GM12892 (cell line): ENCODE measurements around the gene RAB28.
"Not testable (repeated sequence)": the region's sequence is repeated elsewhere in the genome, so short reads cannot be mapped to it uniquely, and the experiment has no call there.

ENCODE experiments used
- DNase-seq: peaks from one replicate; pipeline ENCODE4 v3.0.0; 2011; ENCODE audit not compliant: insufficient read length
- FAIRE-seq: peaks from 2 replicates; lab custom pipeline; 2011; peaks lifted over from hg19 to GRCh38; lab: Jason Lieb, UNC
- POLR2A ChIP-seq: IDR thresholded peaks from 2 replicates; pipeline ENCODE4 v1.6.1; 2011; ENCODE audit warnings: low read depth, low read length, control low read depth
- POLR2AphosphoS5 ChIP-seq: IDR thresholded peaks from 2 replicates; pipeline ENCODE4 v1.6.1; 2011; ENCODE audit warnings: low read depth, low read length, control low read depth
- TAF1 ChIP-seq: IDR thresholded peaks from 2 replicates; pipeline ENCODE4 v1.6.1; 2011; ENCODE audit warnings: low read depth, mild to moderate bottlenecking, control low read depth, low read length, borderline replicate concordance

RAB28 gene

DNA sequence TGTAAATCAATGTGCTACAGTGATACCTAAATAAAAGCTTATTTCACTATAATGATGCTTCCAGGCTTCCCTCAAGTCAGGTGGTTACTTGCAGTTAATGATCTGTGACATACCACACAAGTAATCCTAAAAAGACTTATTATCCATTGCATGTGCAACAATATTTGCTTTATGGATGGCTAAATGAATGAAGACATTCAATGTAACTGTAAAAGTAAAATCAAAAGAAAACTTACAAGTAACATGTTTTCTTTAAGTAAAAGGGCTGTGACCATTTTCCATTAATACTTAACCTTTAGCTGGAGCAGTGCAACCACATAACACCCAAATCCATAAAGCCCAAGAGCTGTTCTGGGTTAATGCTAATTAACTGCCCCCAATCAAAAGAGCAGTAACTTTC, 42.6 kb downstream of the RAB28 start:
- DNase-seq (no peak), FAIRE-seq (no peak)
- no peak for TF ChIP-seq TAF1
- TF ChIP-seq POLR2AphosphoS5 = no peak
- no peak for TF ChIP-seq POLR2A

DNA sequence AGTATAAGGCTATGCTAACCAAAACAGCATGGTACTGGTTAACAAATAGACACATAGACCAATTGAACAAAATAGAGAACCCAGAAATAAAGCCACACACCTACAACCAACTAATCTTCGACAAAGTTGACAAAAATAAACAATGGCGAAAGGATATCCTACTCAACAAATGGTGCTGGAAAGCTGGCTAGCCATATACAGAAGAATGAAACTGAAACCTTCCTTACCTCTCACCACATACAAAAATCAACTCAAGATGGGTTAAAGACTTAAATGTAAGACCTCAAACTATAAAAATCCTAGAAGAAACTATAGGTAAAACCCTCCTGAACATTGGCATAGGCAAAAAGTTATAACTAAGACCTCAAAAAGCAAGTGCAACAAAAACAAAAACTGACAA, 47.2 kb downstream of the RAB28 start:
- no peak for TF ChIP-seq POLR2A
- no peak for TF ChIP-seq POLR2AphosphoS5
- no peak for TF ChIP-seq TAF1
- FAIRE-seq = no peak

DNA sequence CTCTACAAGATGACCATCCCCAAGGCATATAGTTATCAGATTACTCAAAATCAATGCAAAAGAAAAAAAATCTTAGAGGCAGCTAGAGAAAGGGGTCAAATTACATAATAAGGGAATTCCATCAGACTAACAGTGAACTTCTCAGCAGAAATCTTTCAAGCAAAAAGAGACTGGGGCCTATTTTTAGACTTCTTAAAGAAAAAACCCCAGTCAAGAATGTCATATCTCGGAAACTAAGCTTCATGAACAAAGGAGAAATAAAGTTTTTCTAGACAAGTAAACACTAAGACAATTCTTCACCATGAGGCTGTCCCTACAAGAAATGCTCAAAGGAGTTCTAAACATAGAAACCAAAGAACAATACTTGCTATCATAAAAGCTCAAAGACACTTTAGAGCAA, 51.7 kb downstream of the RAB28 start:
- FAIRE-seq = no peak
- no peak for DNase-seq
- no peak for TF ChIP-seq POLR2A
- no peak for TF ChIP-seq TAF1
- no peak for TF ChIP-seq POLR2AphosphoS5

More for the DNA sequence above, 47.2 kb downstream of the RAB28 start:
- no peak for DNase-seq

DNA sequence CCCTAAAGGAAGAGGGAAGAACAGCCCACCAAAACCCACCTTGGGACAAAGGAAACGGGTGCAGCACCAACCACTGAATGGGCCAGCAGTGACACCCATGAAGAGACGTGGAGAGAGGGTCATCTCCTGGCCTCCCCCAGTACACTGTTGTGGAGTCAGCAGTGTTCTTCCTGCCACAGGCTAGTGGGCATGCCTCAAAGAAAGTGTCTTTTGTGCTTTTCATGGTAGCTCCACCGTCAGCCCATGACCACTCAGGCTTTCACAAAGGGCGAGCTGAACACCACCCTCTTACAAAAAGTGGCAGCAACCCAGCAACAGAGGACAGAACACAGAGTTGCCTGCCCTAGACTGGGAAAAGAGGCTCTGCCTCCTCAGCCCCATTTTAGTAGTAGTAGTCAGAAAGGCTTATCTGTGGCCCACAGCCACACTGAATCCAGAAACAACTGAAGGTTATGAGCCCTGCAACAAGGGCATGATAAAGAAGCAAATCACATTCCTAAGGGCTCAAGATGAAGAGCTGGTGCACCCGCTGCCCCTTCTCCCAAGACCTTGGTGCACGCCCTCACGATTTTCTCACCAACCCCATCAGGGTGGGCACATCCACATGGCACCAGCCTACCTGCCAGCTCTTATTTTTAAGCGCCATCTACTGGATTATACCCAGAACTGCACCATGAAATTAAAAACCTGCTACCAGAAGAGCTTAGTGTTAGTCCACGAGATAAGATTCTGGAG, 53.1 kb downstream of the RAB28 start:
- TF ChIP-seq TAF1 (no peak), POLR2A (no peak), POLR2AphosphoS5 (no peak)
- no peak for FAIRE-seq
- no peak for DNase-seq

DNA sequence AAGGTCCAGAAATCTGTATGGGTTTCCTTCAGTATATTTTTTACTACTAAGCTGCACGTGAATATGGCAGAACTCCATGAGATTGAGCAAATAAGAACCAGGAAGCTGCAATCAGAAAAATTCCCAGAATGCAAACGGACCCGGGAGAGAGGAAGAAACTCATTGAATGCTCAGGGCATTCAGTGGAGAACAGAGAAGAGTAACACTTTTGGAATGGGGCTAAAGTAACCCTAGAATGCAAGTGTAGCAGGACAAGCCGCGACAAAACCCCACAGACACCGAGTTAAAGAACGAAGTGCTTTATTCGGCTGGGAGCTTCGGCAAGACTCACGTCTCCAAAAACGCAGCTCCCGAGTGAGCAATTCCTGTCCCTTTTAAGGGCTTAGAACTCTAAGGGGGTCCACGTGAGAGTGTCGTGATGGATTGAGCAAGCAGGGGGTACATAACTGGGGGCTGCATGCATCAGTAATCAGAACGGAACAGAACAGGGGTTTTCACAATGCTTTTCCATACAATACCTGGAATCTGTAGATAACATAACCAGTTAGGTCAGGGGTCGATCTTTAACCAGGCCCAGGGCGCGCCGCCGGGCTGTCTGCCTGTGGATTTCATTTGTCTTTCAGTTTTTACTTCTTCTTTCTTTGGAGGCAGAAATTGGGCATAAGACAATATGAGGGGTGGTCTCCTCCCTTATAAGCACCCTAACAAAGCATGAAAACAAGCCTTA, 56.4 kb downstream of the RAB28 start:
- TF ChIP-seq POLR2A = no peak
- no peak for TF ChIP-seq TAF1
- no peak for TF ChIP-seq POLR2AphosphoS5
- FAIRE-seq = no peak
- no peak for DNase-seq

DNA sequence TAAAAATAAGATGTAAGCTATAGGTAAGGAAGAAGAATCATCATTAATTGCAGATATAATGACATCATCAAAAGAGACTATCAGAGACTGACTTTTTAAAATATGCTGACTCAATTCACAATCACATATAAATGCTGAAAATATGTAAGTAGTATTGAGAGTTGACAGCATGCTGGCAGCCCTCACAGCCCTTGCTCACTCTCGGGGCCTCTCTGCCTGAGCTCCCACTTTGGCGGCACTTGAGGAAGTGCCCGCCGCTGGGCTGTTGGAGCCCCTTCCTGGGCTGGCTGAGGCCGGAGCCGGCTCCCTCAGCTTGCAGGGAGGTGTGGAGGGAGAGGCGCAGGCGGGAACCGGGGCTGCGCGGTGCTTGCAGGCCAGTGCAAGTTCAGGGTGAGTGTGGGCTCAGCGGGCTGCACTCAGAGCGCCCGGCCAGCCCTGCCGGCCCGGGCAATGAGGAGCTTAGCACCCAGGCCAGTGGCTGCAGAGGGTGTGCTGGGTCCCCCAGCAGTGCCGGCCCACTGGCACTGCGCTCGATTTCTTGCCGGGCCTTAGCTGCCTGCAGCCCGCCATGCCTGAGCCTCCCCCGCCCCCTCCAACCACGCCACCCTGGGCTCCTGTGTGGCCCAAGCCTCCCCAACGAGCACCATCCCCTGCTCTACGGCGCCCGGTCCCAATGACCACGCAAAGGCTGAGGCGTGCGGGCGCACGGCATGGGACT, 68.9 kb downstream of the RAB28 start:
- TF ChIP-seq POLR2AphosphoS5 = no peak
- no peak for FAIRE-seq
- no peak for DNase-seq

DNA sequence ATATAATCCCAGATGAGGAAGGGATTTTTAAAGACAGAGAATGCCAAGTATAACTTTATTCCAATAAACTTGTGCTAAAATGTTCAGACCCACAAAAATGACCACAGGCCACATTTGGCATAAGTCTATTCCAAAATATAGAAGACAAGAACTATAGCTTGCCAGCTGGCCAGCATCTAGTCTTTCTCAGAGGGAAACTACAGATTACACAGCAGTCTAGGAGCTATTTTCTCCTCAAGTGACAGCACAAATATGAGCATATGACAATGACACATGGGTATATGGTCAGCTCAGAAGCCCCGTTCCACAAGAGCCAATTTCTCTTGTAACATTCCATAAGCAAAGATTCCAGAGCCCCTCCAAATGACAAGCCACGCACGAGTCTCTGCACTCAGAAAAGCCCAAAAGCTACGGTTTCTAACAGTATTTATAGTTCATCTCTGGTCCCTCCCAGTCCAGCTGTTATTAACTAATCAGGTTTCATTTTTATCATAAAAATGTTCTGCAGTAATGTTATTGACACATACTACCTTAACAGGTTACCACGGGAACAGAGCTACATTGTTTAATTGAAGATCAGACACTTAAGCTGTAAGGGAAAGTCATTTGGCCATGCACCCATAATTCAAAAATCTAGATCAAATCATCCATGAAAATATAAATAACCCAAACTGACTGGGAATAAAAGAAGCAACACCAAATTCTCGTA, 70.3 kb downstream of the RAB28 start:
- no peak for FAIRE-seq
- no peak for DNase-seq
- TF ChIP-seq POLR2AphosphoS5 (no peak), POLR2A (no peak), TAF1 (no peak)

DNA sequence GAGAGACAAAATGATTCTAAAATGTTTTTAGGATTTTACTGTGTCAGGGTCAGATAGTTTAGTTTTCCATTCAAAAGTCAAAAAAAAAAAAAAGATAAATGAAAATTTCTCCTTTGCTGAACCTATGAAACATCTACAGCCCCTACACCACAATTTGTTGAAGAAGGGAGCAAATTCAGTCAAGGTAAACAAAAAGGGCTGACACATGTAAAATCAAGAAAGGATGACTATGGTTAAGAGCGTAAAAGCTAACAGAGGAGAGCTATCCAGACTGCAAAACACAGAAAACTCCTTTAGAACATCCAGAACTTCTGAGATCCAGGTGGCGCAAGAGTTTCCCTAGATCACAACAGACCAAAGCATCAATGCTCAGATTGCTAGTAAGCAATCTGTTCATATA, 72.2 kb downstream of the RAB28 start:
- no peak for FAIRE-seq
- TF ChIP-seq POLR2A (no peak), POLR2AphosphoS5 (no peak), TAF1 (no peak)
- DNase-seq = no peak

DNA sequence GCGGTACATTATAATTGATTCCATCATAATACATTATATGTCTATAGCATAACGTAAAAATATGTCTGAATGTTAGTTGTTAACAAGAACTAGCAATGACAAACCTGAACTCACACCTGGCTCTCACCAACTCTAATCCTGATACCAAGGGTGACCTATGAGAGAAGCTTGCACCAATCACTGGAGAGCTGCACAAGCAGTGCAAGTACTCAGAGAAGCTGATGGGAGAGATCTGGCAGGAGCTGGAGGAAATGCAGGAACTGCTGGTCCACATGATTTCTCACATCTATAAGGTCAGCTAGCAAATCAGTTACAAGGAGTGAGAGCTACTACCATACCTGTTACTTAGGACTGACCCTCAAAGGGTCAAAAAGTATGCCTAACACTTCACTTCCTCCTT, 74.8 kb downstream of the RAB28 start:
- TF ChIP-seq TAF1 (no peak), POLR2A (no peak), POLR2AphosphoS5 (no peak)
- no peak for FAIRE-seq
- no peak for DNase-seq

DNA sequence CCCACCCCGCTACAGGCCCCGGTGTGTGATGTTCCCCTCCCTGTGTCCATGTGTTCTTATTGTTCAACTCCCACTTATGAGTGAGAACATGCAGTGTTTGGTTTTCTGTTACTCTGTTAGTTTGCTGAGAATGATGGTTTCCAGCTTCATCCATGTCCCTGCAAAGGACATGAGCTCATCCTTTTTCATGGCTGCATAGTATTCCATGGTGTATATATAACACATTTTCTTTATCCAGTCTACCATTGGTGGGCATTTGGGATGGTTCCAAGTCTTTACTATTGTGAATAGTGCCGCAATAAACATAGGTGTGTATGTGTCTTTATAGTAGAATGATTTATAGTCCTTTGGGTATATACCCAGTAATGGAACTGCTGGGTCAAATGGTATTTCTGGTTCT, 78.0 kb downstream of the RAB28 start:
- FAIRE-seq, DNase-seq: not testable (repeated sequence)

DNA sequence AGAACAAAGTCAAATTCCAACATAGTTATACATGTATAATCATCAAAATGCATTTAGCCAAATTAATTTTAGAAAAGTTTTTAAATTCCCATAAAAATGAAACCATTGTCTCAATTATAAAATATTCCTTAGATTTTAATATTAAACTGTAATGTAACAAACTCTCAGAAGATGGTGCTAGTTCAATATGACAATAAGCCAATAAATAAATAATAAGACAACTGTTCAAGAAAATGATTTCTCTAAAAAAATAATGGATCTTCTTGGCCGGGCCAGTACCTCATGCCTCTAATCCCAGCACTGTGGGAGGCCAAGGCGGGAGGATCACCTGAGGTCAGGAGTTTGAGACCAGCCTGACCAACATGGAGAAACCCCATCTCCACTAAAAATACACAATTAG, 80.3 kb downstream of the RAB28 start:
- DNase-seq (no peak), FAIRE-seq (no peak)
- TF ChIP-seq POLR2A (no peak), POLR2AphosphoS5 (no peak), TAF1 (no peak)

DNA sequence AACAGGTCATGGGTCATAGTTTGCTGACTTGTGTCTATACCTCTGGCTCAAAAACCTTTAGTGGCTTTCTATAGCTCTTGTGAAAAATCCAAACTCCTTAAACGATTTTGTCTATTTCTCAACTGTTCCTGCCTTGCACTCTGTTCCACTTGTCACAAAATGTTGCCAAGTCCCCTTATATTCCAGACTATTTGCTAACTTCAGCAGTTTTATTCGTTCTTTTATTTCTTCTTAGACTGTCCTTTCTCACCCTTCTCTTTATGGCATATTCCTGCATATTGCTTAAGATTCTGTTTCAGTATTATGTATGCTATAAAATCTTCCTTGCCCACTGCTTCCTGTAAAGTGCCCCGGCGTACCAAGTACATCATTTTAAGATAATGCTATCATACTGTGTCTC, 80.8 kb downstream of the RAB28 start:
- DNase-seq (no peak), FAIRE-seq (no peak)
- TF ChIP-seq POLR2AphosphoS5 (no peak), TAF1 (no peak), POLR2A (no peak)
